NCI-H446 treated with DMSO at 0.1 percent for 48 hours (cell line): ENCODE measurements around the gene OR4Q3.
"Not testable (repeated sequence)": the region's sequence is repeated elsewhere in the genome, so short reads cannot be mapped to it uniquely, and the experiment has no call there.

Experiments used
- DNase-seq: peaks from one replicate; lab custom pipeline; 2025; lab: John Stamatoyannopoulos, UW

OR4Q3 gene

DNA sequence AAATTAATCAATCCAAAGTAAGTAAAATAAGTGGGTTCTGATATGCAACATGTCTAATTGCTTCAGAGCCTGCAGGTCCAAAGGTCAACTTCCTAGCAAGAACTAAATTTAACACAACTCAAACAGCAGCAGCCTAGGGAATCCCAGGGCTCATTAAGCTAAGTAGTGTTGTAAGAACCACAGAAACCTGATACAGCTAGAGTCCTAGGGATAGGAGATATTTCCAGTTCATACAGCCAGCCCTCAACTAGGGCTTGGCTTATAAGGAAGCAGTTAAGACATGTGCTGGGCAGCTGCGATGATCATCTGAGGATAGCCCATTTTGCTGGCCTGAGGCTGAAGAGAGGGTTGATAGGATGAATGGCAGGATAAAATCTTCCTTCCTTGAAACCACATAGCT, at the start of gene OR4Q3:
Gene OR4Q3 (plus strand): TSS at position 316 of the 400 bp plus-strand sequence.
- DNase-seq, result no peak

GRCh38 chr14:19729359-19729758, 14.0 kb upstream of the OR4Q3 start:
- no peak for DNase-seq

GRCh38 chr14:19729763-19730162, 13.6 kb upstream of the OR4Q3 start:
- DNase-seq, result no peak

GRCh38 chr14:19733893-19734292, 9.5 kb upstream of the OR4Q3 start:
- not testable (repeated sequence) for DNase-seq

DNA sequence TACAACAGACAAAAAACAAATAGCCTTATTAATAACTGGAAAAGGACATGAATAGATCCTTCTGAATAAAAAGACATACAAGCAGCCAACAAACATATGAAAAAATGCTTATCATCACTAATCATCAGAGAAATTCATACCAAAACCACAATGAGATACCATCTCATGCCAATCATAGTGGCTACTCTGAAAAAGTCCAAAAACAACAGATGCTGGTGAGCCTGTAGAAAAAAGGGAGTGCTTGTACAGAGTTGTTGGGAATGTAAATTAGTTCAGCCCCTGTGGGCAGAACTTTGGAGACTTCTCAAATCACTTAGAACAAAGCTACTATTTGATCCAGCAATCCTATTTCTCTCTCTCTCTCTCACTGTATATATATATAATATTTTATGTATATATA, 8.9 kb downstream of the OR4Q3 start:
- not testable (repeated sequence) for DNase-seq

DNA sequence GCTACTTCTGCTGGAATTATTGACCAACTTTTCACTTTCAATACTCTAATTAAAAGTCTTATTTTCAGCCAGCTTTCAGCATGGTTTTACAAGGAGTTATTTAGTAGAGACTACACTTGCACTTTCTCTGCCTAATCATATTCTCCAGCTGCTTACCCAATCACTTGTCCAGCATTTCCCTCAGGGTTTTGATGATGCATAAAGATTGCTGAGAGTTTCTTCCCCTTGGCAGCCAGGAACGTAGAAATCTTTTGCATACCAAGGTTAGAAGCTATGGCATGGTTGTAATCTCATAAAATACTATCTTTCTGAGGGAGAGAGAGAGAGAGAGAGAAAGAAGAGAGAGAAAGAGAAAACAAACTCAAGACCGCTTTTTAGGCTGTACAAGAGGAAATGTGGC, 10.8 kb downstream of the OR4Q3 start:
- no peak for DNase-seq

GRCh38 chr14:19771491-19771890, 28.1 kb downstream of the OR4Q3 start:
- not testable (repeated sequence) for DNase-seq

DNA sequence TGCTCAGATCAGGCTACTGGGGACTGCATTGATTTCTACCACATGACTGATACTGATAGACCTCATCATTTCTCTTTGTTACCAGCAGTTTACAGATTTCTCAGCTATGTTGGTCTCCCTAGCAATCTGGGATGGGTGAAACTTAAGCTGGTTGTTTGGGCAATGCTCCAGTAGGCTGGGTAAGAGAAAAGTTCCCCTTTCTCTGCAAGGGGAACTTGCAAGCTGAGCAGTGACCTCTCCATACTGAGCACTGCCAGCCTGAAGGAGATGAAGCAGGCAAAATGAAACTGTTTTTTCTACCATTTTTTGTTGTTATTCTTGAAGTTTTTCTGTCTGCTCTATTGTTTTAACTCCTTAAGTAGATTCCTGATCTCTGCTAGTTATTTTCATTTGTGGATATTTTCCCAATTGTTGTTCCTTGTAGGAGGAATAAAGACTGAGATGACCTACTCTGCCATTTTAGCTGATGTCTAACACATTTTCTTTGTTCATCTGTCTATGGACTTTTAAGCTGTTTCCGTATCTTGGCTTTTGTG, 28.6 kb downstream of the OR4Q3 start:
- DNase-seq, result no peak

DNA sequence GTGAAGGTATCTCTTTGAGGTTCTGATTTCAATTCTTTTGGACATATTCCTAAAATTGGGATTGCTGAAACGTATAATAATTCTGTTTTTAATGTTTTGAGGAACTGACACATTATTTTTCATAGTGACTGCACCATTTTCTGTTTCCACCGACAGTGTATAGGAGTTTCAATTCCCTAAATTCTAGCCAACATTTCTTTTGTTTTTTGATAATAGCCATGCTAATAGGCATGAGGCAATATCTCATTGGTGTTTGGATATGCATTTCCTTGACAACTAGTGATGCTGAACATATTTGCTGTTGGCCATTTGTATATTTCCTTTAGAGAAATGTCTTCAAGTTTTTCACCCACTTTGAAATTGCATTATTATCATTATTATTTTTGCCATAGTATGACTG, 29.1 kb downstream of the OR4Q3 start:
- DNase-seq, result not testable (repeated sequence)

DNA sequence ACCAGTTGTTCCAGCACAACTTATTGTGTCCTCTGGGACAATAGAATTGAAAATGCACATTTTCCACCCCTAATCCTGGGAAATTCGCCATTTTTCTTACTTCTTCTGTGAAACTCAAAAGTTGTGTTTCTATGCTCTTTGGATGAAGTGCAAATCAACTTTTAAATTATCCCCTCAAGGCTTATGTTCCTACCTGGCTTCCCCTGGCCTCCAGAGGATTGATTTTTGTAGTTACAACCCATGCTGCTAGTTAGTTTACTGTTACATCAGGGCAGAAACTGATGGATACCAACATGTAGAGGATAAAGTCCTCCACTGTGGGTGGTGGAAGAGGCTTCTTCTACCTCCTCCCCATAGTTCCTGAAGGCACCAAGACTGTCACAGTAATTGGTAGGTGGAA, 29.8 kb downstream of the OR4Q3 start, which contains the start of gene OR4M1:
Gene OR4M1 (plus strand): TSS at position 301 of the 400 bp plus-strand sequence. CDS start 6,819 bp downstream, outside the sequence.
- DNase-seq, result not testable (repeated sequence)

DNA sequence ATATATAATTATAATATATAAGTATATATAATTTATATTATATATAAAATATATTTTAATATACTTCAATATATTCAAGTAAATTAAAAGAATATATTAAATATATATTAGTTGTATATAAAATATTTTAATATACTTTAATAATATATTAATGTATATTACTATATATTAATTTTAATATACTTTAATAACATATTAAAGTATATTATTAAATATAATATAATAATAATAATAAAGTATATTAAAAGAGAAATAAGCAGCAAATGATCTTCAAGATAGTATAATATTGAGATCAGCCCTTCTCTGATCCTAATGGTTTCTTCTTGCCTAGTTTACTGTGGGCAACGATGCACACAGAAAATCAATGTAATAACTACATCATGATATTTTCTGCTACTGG, 32.2 kb downstream of the OR4Q3 start:
- DNase-seq, result no peak

DNA sequence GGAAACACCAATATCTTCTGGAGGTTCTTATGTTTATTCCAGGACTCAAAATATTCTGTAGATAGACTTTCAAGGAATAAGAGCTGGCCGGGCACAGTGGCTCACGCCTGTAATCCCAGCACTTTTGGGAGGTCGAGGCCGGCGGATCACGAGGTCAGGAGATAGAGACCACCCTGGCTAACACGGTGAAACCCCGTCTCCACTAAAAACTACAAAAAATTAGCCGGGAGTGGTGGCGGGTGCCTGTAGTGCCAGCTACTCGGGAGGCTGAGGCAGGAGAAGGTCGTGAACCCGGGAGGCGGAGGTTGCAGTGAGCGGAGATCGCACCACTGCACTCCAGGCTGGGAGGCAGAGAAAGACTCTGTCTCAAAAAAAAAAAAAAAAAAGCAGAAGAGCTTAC, 42.5 kb downstream of the OR4Q3 start:
- DNase-seq, result not testable (repeated sequence)

DNA sequence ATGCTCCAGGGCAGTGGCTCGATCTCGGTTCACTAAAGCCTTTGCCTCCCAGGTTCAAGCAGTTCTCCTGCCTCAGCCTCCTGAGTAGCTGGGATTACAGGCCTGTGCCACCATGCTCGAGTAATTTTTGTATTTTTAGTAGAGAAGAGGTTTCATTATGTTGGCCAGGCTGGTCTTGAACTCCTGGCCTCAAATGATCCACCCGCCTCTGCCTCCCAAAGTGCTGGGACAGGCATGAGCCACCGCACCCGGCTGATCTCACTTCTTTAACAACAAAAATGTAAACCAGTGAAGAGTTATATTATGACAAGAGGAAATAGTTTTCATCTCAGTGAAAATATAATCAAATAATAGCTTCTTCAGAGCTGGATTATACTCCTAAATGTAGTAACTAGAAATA, 43.9 kb downstream of the OR4Q3 start:
- not testable (repeated sequence) for DNase-seq

DNA sequence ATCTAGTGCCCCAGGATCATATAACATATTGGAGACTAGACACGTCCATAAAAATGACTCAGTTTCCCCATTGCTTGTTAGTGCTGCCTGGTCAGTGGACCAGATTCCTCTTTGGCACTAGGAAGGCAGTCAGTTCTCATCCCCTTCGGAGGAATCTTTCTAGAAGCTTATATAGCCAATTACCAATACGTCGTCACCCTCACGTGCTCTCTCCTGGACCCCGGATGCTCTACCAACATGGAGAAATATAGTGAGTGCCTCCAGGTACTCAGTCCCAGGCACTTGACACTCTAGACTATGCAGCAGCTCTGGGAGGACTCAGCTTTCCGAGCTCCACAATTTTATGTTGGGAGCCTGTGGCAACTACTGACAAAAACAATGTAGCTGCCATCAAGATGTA, 44.8 kb downstream of the OR4Q3 start:
- DNase-seq, result not testable (repeated sequence)

GRCh38 chr14:19796520-19797108, 53.2 kb downstream of the OR4Q3 start:
- not testable (repeated sequence) for DNase-seq
